ENCODE measurements around the gene ZNF287.
"Not testable (repeated sequence)": the region's sequence is repeated elsewhere in the genome, so short reads cannot be mapped to it uniquely, and the experiment has no call there.

The ZNF287 gene

GRCh38 chr17:16568541-16569357 is at the start of gene ZNF287:
Gene ZNF287, minus strand, starts transcription at chr17:16569204. Its CDS starts 1,473 bp downstream, at chr17:16567731.
- DNase-seq = peak; percentile 94

- DNase-seq = no peak
These were observed 48.6 kb upstream of the ZNF287 start for GRCh38 chr17:16617481-16618060.

- DNase-seq = no peak
These were observed 30.5 kb upstream of the ZNF287 start for GRCh38 chr17:16599537-16599936.

- DNase-seq = no peak
These were observed 24.5 kb upstream of the ZNF287 start for GRCh38 chr17:16593356-16594102.

- peak; percentile 93 for DNase-seq
These were observed 20.3 kb upstream of the ZNF287 start for GRCh38 chr17:16589097-16589969.

- DNase-seq = no peak
These were observed 16.8 kb upstream of the ZNF287 start for GRCh38 chr17:16585796-16586195.

- peak; percentile 87 for DNase-seq
These were observed 15.4 kb upstream of the ZNF287 start for GRCh38 chr17:16584273-16584995.

- DNase-seq = no peak
These were observed 14.8 kb upstream of the ZNF287 start for GRCh38 chr17:16583781-16584180.

- DNase-seq = no peak
These were observed 4.5 kb upstream of the ZNF287 start for GRCh38 chr17:16573466-16573865.

- no peak for DNase-seq
These were observed 331 bp upstream of the ZNF287 start for GRCh38 chr17:16569358-16569712.

- no peak for DNase-seq
These were observed 16.4 kb downstream of the ZNF287 start for GRCh38 chr17:16552637-16553045.

- DNase-seq = no peak
These were observed 16.9 kb downstream of the ZNF287 start for GRCh38 chr17:16551878-16552636.

GRCh38 chr17:16537130-16537458 is 31.9 kb downstream of the ZNF287 start:
- no peak for DNase-seq

- DNase-seq = no peak
These were observed 34.8 kb downstream of the ZNF287 start for GRCh38 chr17:16534236-16534635.

GRCh38 chr17:16529906-16530305 is 39.1 kb downstream of the ZNF287 start:
- DNase-seq = no peak

- no peak for DNase-seq
These were observed 41.7 kb downstream of the ZNF287 start for GRCh38 chr17:16527298-16527697.

GRCh38 chr17:16525556-16525955 is 43.4 kb downstream of the ZNF287 start:
- DNase-seq = not testable (repeated sequence)

- peak; percentile 79 for DNase-seq
These were observed 47.8 kb downstream of the ZNF287 start for GRCh38 chr17:16521070-16521727.

- DNase-seq = no peak
These were observed 50.0 kb downstream of the ZNF287 start for GRCh38 chr17:16519021-16519420.

GRCh38 chr17:16517477-16517876 is 51.5 kb downstream of the ZNF287 start:
- no peak for DNase-seq

- no peak for DNase-seq
These were observed 52.4 kb downstream of the ZNF287 start for GRCh38 chr17:16516594-16517051.
